K562 (cell line): Measurements from ENCODE around the gene TRMT2A. TPM values are rescaled to one million over a fixed set of nuclear protein-coding genes. Genes with fewer than 3 reads are reported as not detected.

Source experiments
- CEBPB ChIP-seq: fragments of 450-650 bp; IDR thresholded peaks from 2 replicates; pipeline ENCODE4 v1.6.1; 2016; ENCODE audit warnings: missing genetic modification characterization, missing compliant biosample characterization
- ESRRA ChIP-seq: fragments of 450-650 bp; IDR thresholded peaks from 2 replicates; pipeline ENCODE4 v1.6.1; 2014; ENCODE audit warnings: low read depth, mild to moderate bottlenecking, moderate library complexity, borderline replicate concordance
- KDM2B ChIP-seq: fragments of 250-450 bp; sonication (Bioruptor Pico); IDR thresholded peaks from 2 replicates; pipeline ENCODE4 v1.8.0; 2021; ENCODE audit warnings: mild to moderate bottlenecking, moderate library complexity
- KDM4B ChIP-seq, 2 experiments: fragments of 450-650 bp in 1 of 2; sonication (generic) in 1 of 2; IDR thresholded peaks; 2 replicates each; pipeline ENCODE4 v1.6.1; 2016 to 2017; ENCODE audit warnings: borderline replicate concordance in 2 of 2, antibody characterized with exemption in 1 of 2, low read depth in 1 of 2, mild to moderate bottlenecking in 1 of 2
- PRMT5 ChIP-seq: sonication (generic); formaldehyde crosslinking; IDR thresholded peaks from 2 replicates; pipeline ENCODE4 v1.5.0; 2020; ENCODE audit warnings: missing genetic modification reagents
- RAD51 ChIP-seq: fragments of 450-650 bp; IDR thresholded peaks from 2 replicates; pipeline ENCODE4 v1.7.1; 2016; ENCODE audit warnings: low read depth, mild to moderate bottlenecking, borderline replicate concordance
- RFX7 ChIP-seq: fragments of 250-450 bp; sonication (Bioruptor Pico); IDR thresholded peaks from 2 replicates; pipeline ENCODE4 v1.5.1; 2021; ENCODE audit warnings: mild to moderate bottlenecking
- SMAD4 ChIP-seq: fragments of 250-450 bp; sonication (Bioruptor Pico); conservative IDR thresholded peaks from 2 replicates; pipeline ENCODE4 v1.8.0; 2021; ENCODE audit warnings: inconsistent platforms, mild to moderate bottlenecking, moderate library complexity
- SMARCB1 ChIP-seq: IDR thresholded peaks from 2 replicates; pipeline ENCODE4 v1.6.1; 2011; ENCODE audit warnings: improper control_type of control experiment, low read depth; ENCODE audit not compliant: insufficient read length
- STAG1 ChIP-seq: sonication (generic); formaldehyde crosslinking; IDR thresholded peaks from 2 replicates; pipeline ENCODE4 v1.5.0; 2020; ENCODE audit warnings: missing genetic modification reagents, borderline replicate concordance
- TBP ChIP-seq: optimal IDR thresholded peaks from 2 replicates; pipeline ENCODE3; 2011; ENCODE audit warnings: low read depth, low read length, improper control_type of control experiment
- YY1 ChIP-seq, 3 experiments: IDR thresholded peaks; 2 replicates each; pipeline ENCODE4 v1.6.1; 2011; ENCODE audit warnings: low read length in 2 of 3, mild to moderate bottlenecking in 2 of 3, moderate library complexity in 2 of 3, borderline replicate concordance in 1 of 3, control low read depth in 1 of 3, low read depth in 1 of 3; ENCODE audit not compliant: insufficient read depth in 3 of 3, insufficient replicate concordance in 2 of 3, control insufficient read depth in 1 of 3, insufficient read length in 1 of 3; ENCODE audit errors: extremely low read depth in 1 of 3
- ZNF146 ChIP-seq: IDR thresholded peaks from one replicate; pipeline ENCODE4 v1.6.1; 2018; ENCODE audit warnings: missing compliant biosample characterization; ENCODE audit not compliant: unreplicated experiment
- ZNF586 ChIP-seq: fragments of 450-650 bp; formaldehyde crosslinking; conservative IDR thresholded peaks from 2 replicates; pipeline ENCODE4 v1.4.0; 2020; ENCODE audit warnings: mild to moderate bottlenecking, moderate library complexity
- polyA plus RNA-seq, 8 experiments: library from polyadenylated mRNA; depleted of rRNA in 4 of 8; stranded (reverse) in 5 of 8; unstranded in 3 of 8; fragments of >200 nt; fragmentation: Nextera tagmentation in 2 of 8; fragmentation: Illumina TruSeq in 1 of 8; extraction: Ambion mirVana in 2 of 8; extraction: Trizol in 1 of 8; gene quantifications; 2 replicates each; pipeline versions ENCODE4 v1.2.1 to v1.2.3, GENCODE V29; 2011 to 2014; ENCODE audit warnings: inconsistent platforms in 1 of 8, missing spikeins in 1 of 8
- total RNA-seq, 7 experiments: library from RNA; depleted of rRNA in 6 of 7; stranded (reverse); fragments of >200 nt in 6 of 7; fragmentation: Illumina TruSeq in 2 of 7; extraction: Trizol in 2 of 7; gene quantifications; 2 replicates each; pipeline versions ENCODE4 v1.2.1 to v1.2.3, GENCODE V29; 2011 to 2021; ENCODE audit warnings: low replicate concordance in 1 of 7
- TF ChIP-seq, protein P1 (sequence below): fragments of 150-350 bp; IDR thresholded peaks from 2 replicates; pipeline ENCODE4 v1.6.1; 2014; ENCODE audit warnings: low read depth, mild to moderate bottlenecking, low read length, borderline replicate concordance
- TF ChIP-seq, protein P2 (sequence below): fragments of 250-450 bp; sonication (Bioruptor Pico); IDR thresholded peaks from 2 replicates; pipeline ENCODE4 v1.5.1; 2021; ENCODE audit warnings: mild to moderate bottlenecking
- TF ChIP-seq, protein P3 (sequence below): IDR thresholded peaks from 2 replicates; pipeline ENCODE4 v1.6.1; 2011; ENCODE audit warnings: borderline replicate concordance, low read depth, mild to moderate bottlenecking, moderate library complexity, low read length; ENCODE audit not compliant: insufficient read depth, poor library complexity, severe bottlenecking
- TF ChIP-seq, protein P4 (sequence below), 3 experiments: fragments of 200-800 bp in 1 of 3; sonication (Bioruptor generic) in 1 of 3; sonication (generic) in 1 of 3; formaldehyde crosslinking in 1 of 3; IDR thresholded peaks; 2 replicates each; pipeline versions ENCODE4 v1.6.1 to v1.8.0; 2016 to 2022; ENCODE audit warnings: mild to moderate bottlenecking in 2 of 3, missing compliant biosample characterization in 2 of 3, missing genetic modification characterization in 2 of 3, missing genetic modification reagents in 1 of 3

Gene TRMT2A
- total and polyA plus RNA-seq, 9 of the 15 experiments (the other 6 are each of a cell fraction or from before 2014, with no cell fraction given): 1.6 to 265 (median 140) TPM

DNA sequence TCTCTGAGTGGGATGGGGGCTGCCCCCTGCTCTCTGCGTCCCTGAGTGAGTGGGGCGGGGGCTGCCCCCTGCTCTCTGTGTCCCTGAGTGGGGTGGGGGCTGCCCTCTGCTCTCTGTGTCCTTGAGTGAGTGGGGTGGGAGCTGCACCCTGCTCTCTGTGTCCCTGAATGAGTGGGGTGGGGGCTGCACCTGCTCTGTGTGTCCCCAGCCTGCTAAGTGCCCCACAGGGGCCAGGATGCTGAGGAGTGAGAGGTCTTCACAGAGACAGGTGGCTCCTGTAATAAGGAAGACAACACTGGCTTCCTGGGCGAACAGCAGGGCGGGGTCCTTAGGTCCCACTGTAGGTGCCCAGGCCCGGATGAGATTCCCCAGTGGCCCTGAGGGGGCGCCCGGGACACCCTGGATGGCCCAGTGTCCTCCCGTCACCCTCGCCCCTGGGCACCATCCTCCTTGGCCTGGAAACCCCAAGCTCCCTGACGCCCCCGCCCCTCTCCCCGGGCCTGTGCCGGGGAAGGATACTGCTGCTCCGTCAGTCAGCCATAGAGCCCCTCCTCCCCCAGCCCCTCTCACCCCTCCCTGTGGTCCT is 37.7 kb upstream of the TRMT2A start (continued):
- TF ChIP-seq, protein P1, sequence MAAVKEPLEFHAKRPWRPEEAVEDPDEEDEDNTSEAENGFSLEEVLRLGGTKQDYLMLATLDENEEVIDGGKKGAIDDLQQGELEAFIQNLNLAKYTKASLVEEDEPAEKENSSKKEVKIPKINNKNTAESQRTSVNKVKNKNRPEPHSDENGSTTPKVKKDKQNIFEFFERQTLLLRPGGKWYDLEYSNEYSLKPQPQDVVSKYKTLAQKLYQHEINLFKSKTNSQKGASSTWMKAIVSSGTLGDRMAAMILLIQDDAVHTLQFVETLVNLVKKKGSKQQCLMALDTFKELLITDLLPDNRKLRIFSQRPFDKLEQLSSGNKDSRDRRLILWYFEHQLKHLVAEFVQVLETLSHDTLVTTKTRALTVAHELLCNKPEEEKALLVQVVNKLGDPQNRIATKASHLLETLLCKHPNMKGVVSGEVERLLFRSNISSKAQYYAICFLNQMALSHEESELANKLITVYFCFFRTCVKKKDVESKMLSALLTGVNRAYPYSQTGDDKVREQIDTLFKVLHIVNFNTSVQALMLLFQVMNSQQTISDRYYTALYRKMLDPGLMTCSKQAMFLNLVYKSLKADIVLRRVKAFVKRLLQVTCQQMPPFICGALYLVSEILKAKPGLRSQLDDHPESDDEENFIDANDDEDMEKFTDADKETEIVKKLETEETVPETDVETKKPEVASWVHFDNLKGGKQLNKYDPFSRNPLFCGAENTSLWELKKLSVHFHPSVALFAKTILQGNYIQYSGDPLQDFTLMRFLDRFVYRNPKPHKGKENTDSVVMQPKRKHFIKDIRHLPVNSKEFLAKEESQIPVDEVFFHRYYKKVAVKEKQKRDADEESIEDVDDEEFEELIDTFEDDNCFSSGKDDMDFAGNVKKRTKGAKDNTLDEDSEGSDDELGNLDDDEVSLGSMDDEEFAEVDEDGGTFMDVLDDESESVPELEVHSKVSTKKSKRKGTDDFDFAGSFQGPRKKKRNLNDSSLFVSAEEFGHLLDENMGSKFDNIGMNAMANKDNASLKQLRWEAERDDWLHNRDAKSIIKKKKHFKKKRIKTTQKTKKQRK: no peak
- TF ChIP-seq ZNF146 (no peak), SMAD4 (CRISPR knock-in tag) (no peak), RFX7 (CRISPR knock-in tag) (no peak), RAD51 (no peak), KDM2B (no peak), TBP (no peak), STAG1 (CRISPR knock-in tag) (0 out of 2 replicates have a peak, but pooled peaks have one; percentile 52), ZNF586 (CRISPR knock-in tag) (no peak), YY1 (IDR thresholded peaks at IDR 0.05; ENCODE audit: borderline replicate concordance in 1 of 3, control insufficient read depth in 1 of 3, extremely low read depth in 1 of 3, insufficient read depth in 3 of 3, insufficient read length in 1 of 3, insufficient replicate concordance in 2 of 3, low read depth in 1 of 3, low read length in 2 of 3) (peak in 1 of 3 experiments; percentile 19), KDM4B (IDR thresholded peaks at IDR 0.05; ENCODE audit: borderline replicate concordance in 2 of 2, low read depth in 1 of 2) (no peak), ESRRA (no peak), CEBPB (no peak), PRMT5 (CRISPR knock-in tag) (no peak), SMARCB1 (no peak)
- TF ChIP-seq, protein P2, sequence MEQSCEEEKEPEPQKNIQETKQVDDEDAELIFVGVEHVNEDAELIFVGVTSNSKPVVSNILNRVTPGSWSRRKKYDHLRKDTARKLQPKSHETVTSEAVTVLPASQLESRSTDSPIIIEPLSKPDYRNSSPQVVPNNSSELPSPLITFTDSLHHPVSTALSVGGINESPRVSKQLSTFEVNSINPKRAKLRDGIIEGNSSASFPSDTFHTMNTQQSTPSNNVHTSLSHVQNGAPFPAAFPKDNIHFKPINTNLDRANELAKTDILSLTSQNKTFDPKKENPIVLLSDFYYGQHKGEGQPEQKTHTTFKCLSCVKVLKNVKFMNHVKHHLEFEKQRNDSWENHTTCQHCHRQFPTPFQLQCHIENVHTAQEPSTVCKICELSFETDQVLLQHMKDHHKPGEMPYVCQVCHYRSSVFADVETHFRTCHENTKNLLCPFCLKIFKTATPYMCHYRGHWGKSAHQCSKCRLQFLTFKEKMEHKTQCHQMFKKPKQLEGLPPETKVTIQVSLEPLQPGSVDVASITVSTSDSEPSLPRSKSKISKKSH: no peak
- TF ChIP-seq, protein P3, sequence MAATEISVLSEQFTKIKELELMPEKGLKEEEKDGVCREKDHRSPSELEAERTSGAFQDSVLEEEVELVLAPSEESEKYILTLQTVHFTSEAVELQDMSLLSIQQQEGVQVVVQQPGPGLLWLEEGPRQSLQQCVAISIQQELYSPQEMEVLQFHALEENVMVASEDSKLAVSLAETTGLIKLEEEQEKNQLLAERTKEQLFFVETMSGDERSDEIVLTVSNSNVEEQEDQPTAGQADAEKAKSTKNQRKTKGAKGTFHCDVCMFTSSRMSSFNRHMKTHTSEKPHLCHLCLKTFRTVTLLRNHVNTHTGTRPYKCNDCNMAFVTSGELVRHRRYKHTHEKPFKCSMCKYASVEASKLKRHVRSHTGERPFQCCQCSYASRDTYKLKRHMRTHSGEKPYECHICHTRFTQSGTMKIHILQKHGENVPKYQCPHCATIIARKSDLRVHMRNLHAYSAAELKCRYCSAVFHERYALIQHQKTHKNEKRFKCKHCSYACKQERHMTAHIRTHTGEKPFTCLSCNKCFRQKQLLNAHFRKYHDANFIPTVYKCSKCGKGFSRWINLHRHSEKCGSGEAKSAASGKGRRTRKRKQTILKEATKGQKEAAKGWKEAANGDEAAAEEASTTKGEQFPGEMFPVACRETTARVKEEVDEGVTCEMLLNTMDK: peak; percentile 58
- TF ChIP-seq, protein P4, sequence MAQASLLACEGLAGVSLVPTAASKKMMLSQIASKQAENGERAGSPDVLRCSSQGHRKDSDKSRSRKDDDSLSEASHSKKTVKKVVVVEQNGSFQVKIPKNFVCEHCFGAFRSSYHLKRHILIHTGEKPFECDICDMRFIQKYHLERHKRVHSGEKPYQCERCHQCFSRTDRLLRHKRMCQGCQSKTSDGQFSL (CRISPR knock-in tag; IDR thresholded peaks at IDR 0.05): 0 out of 2 replicates have a peak, but pooled peaks have one; percentile 10
- TF ChIP-seq, protein P4 (tag; IDR thresholded peaks at IDR 0.05): no peak
